ENCODE results near the gene HFE. TPM values are rescaled to one million over a fixed set of nuclear protein-coding genes. Genes with fewer than 3 reads are reported as not detected.
"Not testable (repeated sequence)": the region's sequence is repeated elsewhere in the genome, so short reads cannot be mapped to it uniquely, and the experiment has no call there.

HFE gene
- 7.7 and 9.1 TPM in 2 replicates for total RNA-seq (2014; rRNA removed; shearing (Covaris generic); ENCODE audit: low replicate concordance)

- H3K4me3 ChIP-seq = peak within 1 kb of the TSS; percentile 65
- no peaks in the 10 kb centered on the region for H3K36me3 ChIP-seq
- DNase-seq = peak; percentile 55
- H3K9me3 ChIP-seq = no peaks in the 10 kb centered on the region
- no peaks in the 10 kb centered on the region for H3K27me3 ChIP-seq
These were observed at the start of gene HFE for GRCh38 chr6:26087284-26088115. HFE (plus strand) TSS chr6:26087429; CDS start chr6:26087441, 12 bp downstream.

- Histone ChIP-seq H3K9me3 (no peaks in the 10 kb centered on the region), H3K27me3 (no peaks in the 10 kb centered on the region), H3K4me3 (no peak overlapping the region), H3K36me3 (no peaks in the 10 kb centered on the region)
- DNase-seq = no peak
These were observed 45.3 kb upstream of the HFE start for GRCh38 chr6:26041946-26042345.

GRCh38 chr6:26043384-26044139, 43.7 kb upstream of the HFE start:
- no peaks in the 10 kb centered on the region for H3K27me3 ChIP-seq
- H3K36me3 ChIP-seq = no peaks in the 10 kb centered on the region
- H3K9me3 ChIP-seq = no peaks in the 10 kb centered on the region
- H3K4me3 ChIP-seq = peak overlapping the region; percentile 53
- DNase-seq = peak; percentile 48

GRCh38 chr6:26044140-26045064, 42.8 kb upstream of the HFE start:
- H3K4me3 ChIP-seq = peak overlapping the region; percentile 53
- DNase-seq = peak; percentile 66

GRCh38 chr6:26045065-26045927, 41.9 kb upstream of the HFE start:
- Histone ChIP-seq H3K4me3 (peak overlapping the region; percentile 53), H3K9me3 (no peaks in the 10 kb centered on the region), H3K27me3 (no peaks in the 10 kb centered on the region), H3K36me3 (no peaks in the 10 kb centered on the region)
- peak; percentile 81 for DNase-seq

More at GRCh38 chr6:26044140-26045064, 42.8 kb upstream of the HFE start:
- H3K36me3 ChIP-seq = no peaks in the 10 kb centered on the region
- H3K9me3 ChIP-seq = no peaks in the 10 kb centered on the region
- no peaks in the 10 kb centered on the region for H3K27me3 ChIP-seq

- Histone ChIP-seq H3K4me3 (peak overlapping the region; percentile 53), H3K9me3 (no peaks in the 10 kb centered on the region), H3K27me3 (no peaks in the 10 kb centered on the region), H3K36me3 (no peaks in the 10 kb centered on the region)
- DNase-seq = no peak
These were observed 41.3 kb upstream of the HFE start for GRCh38 chr6:26045928-26046368.

- not testable (repeated sequence) for DNase-seq, H3K27me3 ChIP-seq, H3K9me3 ChIP-seq, H3K36me3 ChIP-seq, H3K4me3 ChIP-seq
These were observed 39.9 kb upstream of the HFE start for GRCh38 chr6:26047329-26047728.

GRCh38 chr6:26048590-26048989, 38.6 kb upstream of the HFE start:
- Histone ChIP-seq H3K4me3 (no peak overlapping the region), H3K36me3 (no peaks in the 10 kb centered on the region), H3K9me3 (no peaks in the 10 kb centered on the region), H3K27me3 (no peaks in the 10 kb centered on the region)
- DNase-seq = no peak

- Histone ChIP-seq H3K4me3 (no peak overlapping the region), H3K9me3 (no peaks in the 10 kb centered on the region), H3K36me3 (no peaks in the 10 kb centered on the region), H3K27me3 (no peaks in the 10 kb centered on the region)
- DNase-seq = no peak
These were observed 35.4 kb upstream of the HFE start for GRCh38 chr6:26051665-26052310.

- not testable (repeated sequence) for H3K36me3 ChIP-seq, H3K9me3 ChIP-seq, H3K4me3 ChIP-seq, H3K27me3 ChIP-seq, DNase-seq
These were observed 34.4 kb upstream of the HFE start for GRCh38 chr6:26052762-26053250.

GRCh38 chr6:26053992-26054780, 33.0 kb upstream of the HFE start:
- H3K4me3 ChIP-seq = peak overlapping the region; percentile 48
- H3K27me3 ChIP-seq = no peaks in the 10 kb centered on the region
- no peaks in the 10 kb centered on the region for H3K9me3 ChIP-seq
- H3K36me3 ChIP-seq = no peaks in the 10 kb centered on the region
- DNase-seq = no peak

GRCh38 chr6:26054781-26055718, 32.2 kb upstream of the HFE start:
- H3K27me3 ChIP-seq = no peaks in the 10 kb centered on the region
- DNase-seq = peak; percentile 88
- H3K9me3 ChIP-seq = no peaks in the 10 kb centered on the region
- H3K36me3 ChIP-seq = no peaks in the 10 kb centered on the region
- peak overlapping the region; percentile 48 for H3K4me3 ChIP-seq

- Histone ChIP-seq H3K9me3 (no peaks in the 10 kb centered on the region), H3K36me3 (no peaks in the 10 kb centered on the region), H3K4me3 (peak overlapping the region; percentile 48), H3K27me3 (no peaks in the 10 kb centered on the region)
- peak; percentile 87 for DNase-seq
These were observed 31.3 kb upstream of the HFE start for GRCh38 chr6:26055719-26056582.
